ENCODE measurements around the gene FCN2. TPM values are rescaled to one million over a fixed set of nuclear protein-coding genes. Genes with fewer than 3 reads are reported as not detected.

FCN2 gene
- total RNA-seq, 4 donors from 2014 or later: not detected

GRCh38 chr9:134925011-134925511, 44.5 kb downstream of the FCN2 start:
- Histone ChIP-seq H3K36me3 (no peaks in the 10 kb centered on the region), H3K4me1 (no peaks in the 10 kb centered on the region), H3K27me3 (no peaks in the 10 kb centered on the region), H3K27ac (no peak overlapping the region), H3K4me3 (no peak overlapping the region), H3K9me3 (no peaks in the 10 kb centered on the region)
- TF ChIP-seq POLR2A (IDR thresholded peaks at IDR 0.05) (no peak), CTCF (IDR thresholded peaks at IDR 0.05) (no peak)
- peak in 1 of 3 donors; percentile 29 for DNase-seq

GRCh38 chr9:134928436-134929192, 48.0 kb downstream of the FCN2 start:
- Histone ChIP-seq H3K36me3 (no peaks in the 10 kb centered on the region), H3K27ac (no peak overlapping the region), H3K27me3 (no peaks in the 10 kb centered on the region), H3K9me3 (no peaks in the 10 kb centered on the region), H3K4me3 (no peak overlapping the region), H3K4me1 (no peaks in the 10 kb centered on the region)
- peak in 1 of 3 donors; percentile 44 for DNase-seq
- TF ChIP-seq POLR2A (IDR thresholded peaks at IDR 0.05) (no peak), CTCF (IDR thresholded peaks at IDR 0.05) (no peak)

- peak overlapping the region in 1 of 4 donors; percentile 5 for H3K27ac ChIP-seq
Measured at GRCh38 chr9:134929193-134930158, 48.9 kb downstream of the FCN2 start.

GRCh38 chr9:134930398-134930797, 49.8 kb downstream of the FCN2 start:
- Histone ChIP-seq H3K9me3 (no peaks in the 10 kb centered on the region), H3K27ac (no peak overlapping the region), H3K4me3 (no peak overlapping the region), H3K4me1 (no peaks in the 10 kb centered on the region), H3K27me3 (no peaks in the 10 kb centered on the region), H3K36me3 (no peaks in the 10 kb centered on the region)
- TF ChIP-seq POLR2A (IDR thresholded peaks at IDR 0.05): no peak
- no peak for TF ChIP-seq CTCF (IDR thresholded peaks at IDR 0.05)
- DNase-seq: peak in 1 of 3 donors; percentile 49

More at GRCh38 chr9:134929193-134930158, 48.9 kb downstream of the FCN2 start:
- H3K27me3 ChIP-seq: no peaks in the 10 kb centered on the region
- peak in 2 of 3 donors; percentile 34 to 58 for DNase-seq
- H3K4me3 ChIP-seq: no peak overlapping the region
- H3K9me3 ChIP-seq: no peaks in the 10 kb centered on the region
- no peaks in the 10 kb centered on the region for H3K36me3 ChIP-seq
- TF ChIP-seq POLR2A (IDR thresholded peaks at IDR 0.05) (no peak), CTCF (IDR thresholded peaks at IDR 0.05) (no peak)
- no peaks in the 10 kb centered on the region for H3K4me1 ChIP-seq

- no peaks in the 10 kb centered on the region for H3K27me3 ChIP-seq
- DNase-seq: no peak
- no peak overlapping the region for H3K4me3 ChIP-seq
- no peaks in the 10 kb centered on the region for H3K4me1 ChIP-seq
- TF ChIP-seq POLR2A (IDR thresholded peaks at IDR 0.05) (no peak), CTCF (IDR thresholded peaks at IDR 0.05) (no peak)
- no peaks in the 10 kb centered on the region for H3K9me3 ChIP-seq
- no peaks in the 10 kb centered on the region for H3K36me3 ChIP-seq
- H3K27ac ChIP-seq: no peak overlapping the region
Measured at GRCh38 chr9:134932171-134932570, 51.6 kb downstream of the FCN2 start.

All from Peyer's patch (tissue), 4 donors.